Panc1 (cell line): ENCODE data around the gene SIGLEC7. TPM values are rescaled to one million over a fixed set of nuclear protein-coding genes. Genes with fewer than 3 reads are reported as not detected.

Experiments used
- ATAC-seq: fragments of 200-7000 bp; cut with Tn5 transposase; 2 replicates; pipeline ENCODE4 v1.9.1; 2020; ENCODE audit warnings: mild to moderate bottlenecking, moderate library complexity
- BruUV-seq: library from RNA; stranded (reverse); fragments of 400-500 nt; replicated peaks from 2 replicates; lab custom pipeline; 2021; lab: Mats Ljungman, UMichigan
- CTCF ChIA-PET: fragments of 300-600 bp; sonication (Branson Sonifier 250); formaldehyde crosslinking; loops from one replicate; lab custom pipeline; 2022; ENCODE audit warnings: antibody characterized with exemption; lab: Charles Lee
- POLR2A ChIA-PET: fragments of 300-600 bp; sonication (Branson Sonifier 250); formaldehyde crosslinking; loops from one replicate; lab custom pipeline; 2022; ENCODE audit warnings: antibody characterized with exemption; lab: Charles Lee
- DNase-seq: peaks from one replicate; pipeline ENCODE4 v3.0.0-alpha.2; 2010; ENCODE audit warnings: low read depth, low spot score
- H3K27ac ChIP-seq: 2 replicates; pipeline ENCODE4 v1.5.1; 2011; ENCODE audit warnings: mild to moderate bottlenecking, low read length, inconsistent platforms
- H3K27me3 ChIP-seq: fragments of 200-500 bp; sonication (Bioruptor generic); 2 replicates; pipeline ENCODE4 v1.6.0; 2014; ENCODE audit warnings: low read length, inconsistent platforms; ENCODE audit not compliant: control insufficient read depth, insufficient read depth
- H3K36me3 ChIP-seq: fragments of 200-500 bp; sonication (Bioruptor generic); 2 replicates; pipeline ENCODE4 v1.5.1; 2014; ENCODE audit warnings: inconsistent platforms, mild to moderate bottlenecking, low read length, moderate library complexity; ENCODE audit not compliant: control insufficient read depth, insufficient read depth
- H3K4me1 ChIP-seq: 2 replicates; pipeline ENCODE4 v1.5.1; 2011; ENCODE audit warnings: inconsistent platforms, mild to moderate bottlenecking, low read length, moderate library complexity; ENCODE audit not compliant: control insufficient read depth, insufficient read depth
- H3K4me3 ChIP-seq, 2 experiments: 2 replicates each; pipeline ENCODE4 v1.5.1; 2011 to 2012; ENCODE audit warnings: low read depth in 2 of 2, low read length in 2 of 2, mild to moderate bottlenecking in 2 of 2, inconsistent platforms in 1 of 2, moderate library complexity in 1 of 2
- H3K9me3 ChIP-seq: fragments of 200-500 bp; sonication (Bioruptor generic); 2 replicates; pipeline ENCODE4 v1.5.1; 2014; ENCODE audit warnings: low read depth, mild to moderate bottlenecking, inconsistent platforms, low read length, moderate library complexity; ENCODE audit not compliant: control insufficient read depth, insufficient read depth
- CTCF ChIP-seq: fragments of 450-650 bp; IDR thresholded peaks from 2 replicates; pipeline ENCODE4 v1.5.1; 2017; ENCODE audit warnings: mild to moderate bottlenecking
- POLR2AphosphoS5 ChIP-seq: IDR thresholded peaks from 2 replicates; pipeline ENCODE4 v1.6.1; 2012; ENCODE audit warnings: mild to moderate bottlenecking, low read depth, low read length, moderate library complexity
- REST ChIP-seq, 2 experiments: IDR thresholded peaks; 2 replicates each; pipeline ENCODE4 v1.6.1; 2011 to 2012; ENCODE audit warnings: low read depth in 2 of 2, control low read depth in 1 of 2, low read length in 1 of 2, mild to moderate bottlenecking in 1 of 2, moderate library complexity in 1 of 2; ENCODE audit not compliant: insufficient read depth in 1 of 2
- SIN3A ChIP-seq: IDR thresholded peaks from 2 replicates; pipeline ENCODE4 v1.6.1; 2012; ENCODE audit warnings: low read depth, mild to moderate bottlenecking, low read length, moderate library complexity, borderline replicate concordance; ENCODE audit not compliant: insufficient read depth
- TCF7L2 ChIP-seq: IDR thresholded peaks from 2 replicates; pipeline ENCODE4 v1.6.1; 2011; ENCODE audit warnings: mild to moderate bottlenecking, low read depth, low read length, inconsistent platforms
- in situ Hi-C: cut with HindIII; loops from 2 replicates; pipeline ENCODE4 v1.10.0; 2016; ENCODE audit warnings: low sequenced_read_pairs, low pct_unique_long_range_greater_than_20kb
- intact Hi-C: fragments of 100-400 bp; cut with micrococcal nuclease; formaldehyde crosslinking; loops from one replicate; pipeline ENCODE4 v1.10.0; 2022; ENCODE audit not compliant: unreplicated experiment
- total RNA-seq: library from RNA; stranded (reverse); gene quantifications from one replicate; pipeline ENCODE4 v1.2.1, GENCODE V29; 2021; ENCODE audit not compliant: unreplicated experiment

SIGLEC7 gene
- total RNA-seq, 1 experiment from 2014 or later: not detected

DNA sequence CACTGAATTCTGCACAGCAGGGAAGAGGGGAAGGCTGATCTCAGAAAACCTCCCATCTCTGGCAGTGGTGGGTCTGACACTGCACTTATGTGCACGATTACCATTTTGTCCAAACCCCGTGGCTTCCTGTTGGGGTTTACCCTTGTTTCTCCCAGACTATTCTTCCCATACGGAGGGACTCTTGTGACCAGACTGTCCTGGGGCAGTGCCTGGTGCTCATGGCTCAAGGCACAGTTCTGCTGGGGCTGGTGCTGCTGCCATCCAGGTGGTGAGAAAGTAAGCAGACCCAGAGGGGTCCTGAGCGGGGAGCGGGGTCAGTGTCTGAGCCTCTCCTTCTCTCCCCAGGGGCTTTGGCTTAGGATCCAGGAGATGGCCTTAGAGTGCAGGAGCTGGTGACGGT, 22.5 kb upstream of the SIGLEC7 start:
- in situ Hi-C loops (no loop called here), intact Hi-C loops (no loop called here)
- no peak for ATAC-seq
- H3K9me3 ChIP-seq: no peaks in the 10 kb centered on the region
- DNase-seq: no peak
- H3K36me3 ChIP-seq: no peaks in the 10 kb centered on the region
- CTCF ChIA-PET: interaction anchor here (1.0 kb wide), 1 partner anchor 23 kb away, joined by 3 read pairs; no protein-coding TSS in a partner anchor
- POLR2A ChIA-PET: no interaction called here
- H3K27me3 ChIP-seq: peaks cover 13% of the 10 kb centered on the region
- H3K27ac ChIP-seq: no peak overlapping the region
- no peak overlapping the region for H3K4me3 ChIP-seq
- TF ChIP-seq TCF7L2 (no peak), REST (IDR thresholded peaks at IDR 0.05; ENCODE audit: insufficient read depth in 1 of 2, low read depth in 2 of 2, low read length in 1 of 2) (no peak), SIN3A (no peak), CTCF (no peak), POLR2AphosphoS5 (no peak)
- no peaks in the 10 kb centered on the region for H3K4me1 ChIP-seq
- BruUV-seq: no TSS peak

- ATAC-seq: no peak
- CTCF ChIA-PET: no interaction called here
These were observed 21.9 kb upstream of the SIGLEC7 start for GRCh38 chr19:51120160-51120559.

More at GRCh38 chr19:51120160-51120559, 21.9 kb upstream of the SIGLEC7 start:
- Histone ChIP-seq H3K4me3 (no peak overlapping the region), H3K36me3 (no peaks in the 10 kb centered on the region), H3K4me1 (no peaks in the 10 kb centered on the region), H3K27ac (no peak overlapping the region), H3K9me3 (no peaks in the 10 kb centered on the region), H3K27me3 (peaks cover 12% of the 10 kb centered on the region)
- in situ Hi-C loops (no loop called here), intact Hi-C loops (no loop called here)
- no TSS peak for BruUV-seq
- DNase-seq: no peak
- POLR2A ChIA-PET: no interaction called here
- TF ChIP-seq TCF7L2: no peak
- TF ChIP-seq SIN3A: no peak
- TF ChIP-seq POLR2AphosphoS5: no peak
- TF ChIP-seq REST (IDR thresholded peaks at IDR 0.05; ENCODE audit: insufficient read depth in 1 of 2, low read depth in 2 of 2, low read length in 1 of 2): no peak
- no peak for TF ChIP-seq CTCF
